Activated CD4-positive, alpha-beta T cell treated with anti-CD3 and anti-CD28 coated beads for 36 hours (primary cell): ENCODE results near the gene LRMDA. TPM values are rescaled to one million over a fixed set of nuclear protein-coding genes. Genes with fewer than 3 reads are reported as not detected.

Experiments
- ATAC-seq: fragments of 200-7000 bp; cut with Tn5 transposase; one replicate; pipeline ENCODE4 v1.10.0; 2021; ENCODE audit warnings: mild to moderate bottlenecking, moderate library complexity
- CTCF ChIA-PET: fragments of 350-600 bp; sonication (Branson Sonifier 250); formaldehyde crosslinking; loops from one replicate; lab custom pipeline; 2021; ENCODE audit warnings: antibody characterized with exemption; lab: Charles Lee
- POLR2A ChIA-PET: fragments of 350-600 bp; sonication (Branson Sonifier 250); formaldehyde crosslinking; loops from one replicate; lab custom pipeline; 2021; ENCODE audit warnings: antibody characterized with exemption, inconsistent platforms; lab: Charles Lee
- DNase-seq: peaks from one replicate; pipeline ENCODE4 v3.0.0-alpha.2; 2020
- H3K27ac Mint-ChIP-seq: one replicate; pipeline ENCODE4 v1.8.0; 2021; ENCODE audit warnings: mixed read lengths
- H3K27me3 Mint-ChIP-seq: one replicate; pipeline ENCODE4 v1.8.0; 2021; ENCODE audit warnings: mixed read lengths
- H3K36me3 Mint-ChIP-seq: one replicate; pipeline ENCODE4 v1.8.0; 2021; ENCODE audit warnings: low read depth, mixed read lengths
- H3K4me1 Mint-ChIP-seq: one replicate; pipeline ENCODE4 v1.8.0; 2021; ENCODE audit warnings: mixed read lengths
- H3K4me3 Mint-ChIP-seq: one replicate; pipeline ENCODE4 v1.8.0; 2021; ENCODE audit warnings: mild to moderate bottlenecking, moderate library complexity, mixed read lengths
- H3K9me3 Mint-ChIP-seq: one replicate; pipeline ENCODE4 v1.8.0; 2021; ENCODE audit warnings: low read depth, mixed read lengths
- intact Hi-C, 2 experiments: fragments of 100-400 bp; cut with DNase I in 1 of 2; cut with micrococcal nuclease in 1 of 2; formaldehyde crosslinking; loops; one replicate each; pipeline versions ENCODE4 v1.14.2 to v1.15.1; 2022 to 2024; cut with DNase I, micrococcal nuclease
- total RNA-seq, 2 experiments: library from RNA; stranded (reverse); gene quantifications; one replicate each; pipeline ENCODE4 v1.2.3, GENCODE V29; 2021

LRMDA gene
- total RNA-seq, 2 experiments from 2014 or later, result not detected

DNA sequence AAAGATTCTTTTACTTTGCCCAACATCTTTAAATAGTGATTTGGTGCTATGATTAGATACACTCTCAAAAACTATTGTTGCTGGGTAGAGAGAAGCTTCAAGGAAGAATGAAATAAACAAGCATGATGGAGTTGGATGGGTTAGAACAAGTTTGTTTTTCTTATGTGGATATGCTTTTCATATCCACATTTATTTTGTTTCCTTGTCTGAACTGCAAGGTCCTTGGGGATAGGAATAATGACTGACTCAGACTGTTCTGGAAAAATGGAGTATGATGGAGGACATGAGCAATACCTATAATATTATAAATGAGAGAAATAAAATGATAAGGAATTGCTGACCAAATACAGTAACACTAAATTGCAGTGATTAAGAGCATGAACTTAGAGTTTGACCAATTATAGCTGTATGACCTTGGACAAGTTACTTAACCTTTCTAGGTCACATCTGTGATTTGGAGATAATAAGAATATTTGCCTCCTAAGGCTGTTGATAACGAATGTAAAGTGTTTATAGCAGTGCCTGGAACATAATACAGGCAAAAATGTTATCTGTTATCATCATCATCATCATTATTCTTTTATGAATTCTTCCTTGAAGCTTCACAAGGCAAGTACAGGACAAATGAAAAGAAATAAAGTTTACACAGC is 847.5 kb downstream of the LRMDA start:
- peaks cover 2% of the 10 kb centered on the region for H3K27me3 Mint-ChIP-seq
- H3K27ac Mint-ChIP-seq, result no peak overlapping the region
- H3K36me3 Mint-ChIP-seq, result peaks cover 3% of the 10 kb centered on the region
- intact Hi-C loops, result no loop called here
- ATAC-seq, result no peak
- H3K4me1 Mint-ChIP-seq, result no peaks in the 10 kb centered on the region
- H3K4me3 Mint-ChIP-seq, result no peak overlapping the region
- ChIA-PET POLR2A (no interaction called here), CTCF (no interaction called here)
- DNase-seq, result no peak
- peaks cover 16% of the 10 kb centered on the region for H3K9me3 Mint-ChIP-seq

GRCh38 chr10:76281659-76282058 is 850.2 kb downstream of the LRMDA start:
- ATAC-seq, result no peak
- H3K36me3 Mint-ChIP-seq, result no peaks in the 10 kb centered on the region
- intact Hi-C loops, result no loop called here

GRCh38 chr10:76282061-76283025 is 850.9 kb downstream of the LRMDA start:
- peaks cover 2% of the 10 kb centered on the region for H3K9me3 Mint-ChIP-seq
- DNase-seq (no peak), ATAC-seq (no peak)
- H3K27me3 Mint-ChIP-seq, result peaks cover 2% of the 10 kb centered on the region
- intact Hi-C loops, result no loop called here
- POLR2A ChIA-PET, result no interaction called here
- CTCF ChIA-PET, result interaction anchor here (0.6 to 0.7 kb wide), 2 partner anchors 512 to 927 kb away, joined by 3 to 4 read pairs; no protein-coding TSS in a partner anchor
- no peaks in the 10 kb centered on the region for H3K36me3 Mint-ChIP-seq
- no peak overlapping the region for H3K4me3 Mint-ChIP-seq
- H3K4me1 Mint-ChIP-seq, result no peaks in the 10 kb centered on the region
- no peak overlapping the region for H3K27ac Mint-ChIP-seq

More at GRCh38 chr10:76281659-76282058, 850.2 kb downstream of the LRMDA start:
- ChIA-PET POLR2A (no interaction called here), CTCF (interaction anchor here (0.7 kb wide), 1 partner anchor 512 kb away, joined by 3 read pairs; no protein-coding TSS in a partner anchor)
- Mint-ChIP-seq H3K27ac (no peak overlapping the region), H3K4me1 (no peaks in the 10 kb centered on the region), H3K4me3 (no peak overlapping the region), H3K27me3 (peaks cover 2% of the 10 kb centered on the region), H3K9me3 (peaks cover 2% of the 10 kb centered on the region)
- DNase-seq, result no peak

GRCh38 chr10:76284351-76284750 is 852.9 kb downstream of the LRMDA start:
- no peaks in the 10 kb centered on the region for H3K36me3 Mint-ChIP-seq
- DNase-seq, result no peak
- no peaks in the 10 kb centered on the region for H3K9me3 Mint-ChIP-seq
- ATAC-seq, result no peak
- CTCF ChIA-PET, result no interaction called here
- no peaks in the 10 kb centered on the region for H3K4me1 Mint-ChIP-seq
- POLR2A ChIA-PET, result no interaction called here
- H3K4me3 Mint-ChIP-seq, result no peak overlapping the region
- no peak overlapping the region for H3K27ac Mint-ChIP-seq
- intact Hi-C loops, result no loop called here
- H3K27me3 Mint-ChIP-seq, result peaks cover 2% of the 10 kb centered on the region

- no peak for ATAC-seq
- H3K9me3 Mint-ChIP-seq, result no peaks in the 10 kb centered on the region
- no peak for DNase-seq
- CTCF ChIA-PET, result no interaction called here
- H3K4me3 Mint-ChIP-seq, result no peak overlapping the region
- intact Hi-C loops, result no loop called here
- POLR2A ChIA-PET, result no interaction called here
- H3K27ac Mint-ChIP-seq, result no peak overlapping the region
- H3K27me3 Mint-ChIP-seq, result peaks cover 2% of the 10 kb centered on the region
- no peaks in the 10 kb centered on the region for H3K36me3 Mint-ChIP-seq
- H3K4me1 Mint-ChIP-seq, result no peaks in the 10 kb centered on the region
These were observed 853.6 kb downstream of the LRMDA start for GRCh38 chr10:76285012-76285411.

GRCh38 chr10:76285515-76285914 is 854.1 kb downstream of the LRMDA start:
- CTCF ChIA-PET, result no interaction called here
- H3K4me1 Mint-ChIP-seq, result no peaks in the 10 kb centered on the region
- intact Hi-C loops, result no loop called here
- H3K27me3 Mint-ChIP-seq, result peaks cover 2% of the 10 kb centered on the region
- no peaks in the 10 kb centered on the region for H3K36me3 Mint-ChIP-seq
- H3K9me3 Mint-ChIP-seq, result no peaks in the 10 kb centered on the region
- POLR2A ChIA-PET, result no interaction called here
- DNase-seq (no peak), ATAC-seq (no peak)
- H3K27ac Mint-ChIP-seq, result no peak overlapping the region
- no peak overlapping the region for H3K4me3 Mint-ChIP-seq

DNA sequence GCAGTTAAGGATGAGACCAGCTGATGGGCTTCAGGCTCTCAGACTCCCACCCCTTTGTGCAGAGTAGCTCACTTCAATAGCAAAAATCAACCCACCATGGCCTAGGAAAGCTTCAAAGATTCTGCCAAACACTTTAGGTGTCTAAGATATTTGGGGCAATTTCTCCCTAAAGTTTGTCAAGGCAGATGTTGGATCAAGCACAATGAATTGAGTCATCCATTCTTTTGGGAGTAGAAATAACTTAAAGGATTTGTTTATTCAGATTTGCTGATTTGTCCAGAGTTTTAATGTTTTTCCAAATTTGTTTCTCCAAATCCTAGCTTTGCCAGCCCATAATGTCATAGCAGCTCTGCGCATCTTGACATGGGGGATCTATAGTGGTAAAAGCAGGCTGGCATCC is 855.1 kb downstream of the LRMDA start:
- H3K9me3 Mint-ChIP-seq, result no peaks in the 10 kb centered on the region
- intact Hi-C loops, result no loop called here

DNA sequence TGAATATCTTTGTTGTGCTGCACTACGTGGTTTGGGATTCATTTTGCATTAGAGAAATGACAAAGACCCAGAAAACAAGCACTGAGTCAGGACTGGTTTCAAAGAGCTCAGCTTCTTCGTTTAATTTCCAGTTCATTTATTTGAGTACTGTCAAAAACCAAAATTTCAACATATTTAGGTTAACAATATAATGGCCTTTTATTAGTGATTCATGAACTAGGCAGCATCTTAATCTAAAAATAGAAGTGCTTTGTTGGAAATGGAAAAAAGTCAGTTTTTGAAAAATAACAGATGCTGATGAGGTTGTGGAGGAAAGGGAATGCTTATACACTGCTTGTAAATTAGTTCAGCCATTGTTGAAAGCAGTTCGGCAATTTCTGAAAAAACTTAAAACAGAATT is 856.4 kb downstream of the LRMDA start:
- H3K4me1 Mint-ChIP-seq, result no peaks in the 10 kb centered on the region
- H3K36me3 Mint-ChIP-seq, result no peaks in the 10 kb centered on the region
- intact Hi-C loops, result no loop called here
- H3K9me3 Mint-ChIP-seq, result no peaks in the 10 kb centered on the region
- no peak overlapping the region for H3K27ac Mint-ChIP-seq
- no peak overlapping the region for H3K4me3 Mint-ChIP-seq
- ChIA-PET POLR2A (no interaction called here), CTCF (no interaction called here)
- peaks cover 2% of the 10 kb centered on the region for H3K27me3 Mint-ChIP-seq
- ATAC-seq (no peak), DNase-seq (no peak)

More for the DNA sequence above, 855.1 kb downstream of the LRMDA start:
- H3K4me1 Mint-ChIP-seq, result no peaks in the 10 kb centered on the region
- H3K36me3 Mint-ChIP-seq, result no peaks in the 10 kb centered on the region
- ChIA-PET CTCF (no interaction called here), POLR2A (no interaction called here)
- ATAC-seq, result no peak
- H3K4me3 Mint-ChIP-seq, result no peak overlapping the region
- H3K27ac Mint-ChIP-seq, result no peak overlapping the region
- DNase-seq, result no peak
- peaks cover 2% of the 10 kb centered on the region for H3K27me3 Mint-ChIP-seq

GRCh38 chr10:76291175-76291574 is 859.8 kb downstream of the LRMDA start:
- Mint-ChIP-seq H3K4me1 (no peaks in the 10 kb centered on the region), H3K27ac (no peak overlapping the region), H3K36me3 (no peaks in the 10 kb centered on the region), H3K27me3 (no peaks in the 10 kb centered on the region), H3K9me3 (no peaks in the 10 kb centered on the region), H3K4me3 (no peak overlapping the region)
- intact Hi-C loops, result no loop called here
- no peak for DNase-seq
- no peak for ATAC-seq
- POLR2A ChIA-PET, result no interaction called here
- CTCF ChIA-PET, result interaction anchor here (0.7 kb wide), 1 partner anchor 500 kb away, joined by 5 read pairs; no protein-coding TSS in a partner anchor

GRCh38 chr10:76291885-76292284 is 860.5 kb downstream of the LRMDA start:
- ATAC-seq, result no peak
- H3K4me3 Mint-ChIP-seq, result no peak overlapping the region
- intact Hi-C loops, result no loop called here
- no peaks in the 10 kb centered on the region for H3K9me3 Mint-ChIP-seq
- no peak for DNase-seq
- ChIA-PET CTCF (no interaction called here), POLR2A (no interaction called here)
- no peaks in the 10 kb centered on the region for H3K4me1 Mint-ChIP-seq
- no peak overlapping the region for H3K27ac Mint-ChIP-seq
- H3K36me3 Mint-ChIP-seq, result no peaks in the 10 kb centered on the region
- no peaks in the 10 kb centered on the region for H3K27me3 Mint-ChIP-seq

DNA sequence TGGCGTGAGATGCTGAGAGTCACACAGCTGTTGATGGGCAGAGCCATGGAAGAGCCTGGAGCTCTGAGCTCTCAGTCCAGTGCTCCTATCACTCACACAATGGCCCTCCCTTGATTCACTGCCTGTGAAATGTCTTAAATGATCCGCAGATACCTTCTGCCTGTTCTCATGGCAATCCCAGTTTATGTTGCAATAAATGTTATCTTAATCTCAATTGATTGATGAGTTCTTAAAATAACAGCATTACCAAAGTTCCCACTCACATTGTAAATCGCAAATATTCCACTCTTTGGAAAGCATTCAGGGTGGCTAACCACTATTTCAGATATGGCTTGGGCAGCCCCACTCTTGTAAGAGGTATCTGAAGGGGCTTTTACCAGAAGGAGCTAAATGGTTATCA is 865.5 kb downstream of the LRMDA start:
- H3K27ac Mint-ChIP-seq, result no peak overlapping the region
- intact Hi-C loops, result no loop called here
- no peaks in the 10 kb centered on the region for H3K36me3 Mint-ChIP-seq

DNA sequence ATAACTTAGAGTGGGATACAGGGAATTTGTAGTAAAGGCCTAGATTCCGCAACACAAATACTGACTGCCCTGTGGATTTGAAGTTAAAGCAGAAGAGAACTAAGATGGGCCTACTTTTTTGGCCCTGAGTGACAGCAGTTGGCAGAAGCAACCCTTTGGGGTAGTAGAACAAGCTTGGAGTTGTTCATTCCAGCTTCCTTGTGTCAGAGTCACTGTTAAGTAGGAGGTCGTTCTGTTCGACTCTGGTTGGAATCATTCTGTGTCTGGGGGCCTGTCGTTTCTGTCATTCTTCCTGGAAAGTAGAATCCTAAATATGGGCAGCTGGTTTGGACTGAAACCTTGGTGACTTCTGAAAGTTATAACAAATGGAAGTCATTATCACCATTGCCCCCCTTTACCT is 865.9 kb downstream of the LRMDA start:
- DNase-seq, result no peak
- Mint-ChIP-seq H3K4me3 (no peak overlapping the region), H3K27me3 (no peaks in the 10 kb centered on the region), H3K27ac (no peak overlapping the region), H3K36me3 (no peaks in the 10 kb centered on the region), H3K4me1 (no peaks in the 10 kb centered on the region), H3K9me3 (peaks cover 2% of the 10 kb centered on the region)
- POLR2A ChIA-PET, result no interaction called here
- intact Hi-C loops, result no loop called here
- CTCF ChIA-PET, result no interaction called here
- no peak for ATAC-seq

More for the DNA sequence above, 865.5 kb downstream of the LRMDA start:
- no peaks in the 10 kb centered on the region for H3K4me1 Mint-ChIP-seq
- CTCF ChIA-PET, result no interaction called here
- H3K27me3 Mint-ChIP-seq, result no peaks in the 10 kb centered on the region
- peaks cover 2% of the 10 kb centered on the region for H3K9me3 Mint-ChIP-seq
- no peak for DNase-seq
- ATAC-seq, result no peak
- POLR2A ChIA-PET, result no interaction called here
- no peak overlapping the region for H3K4me3 Mint-ChIP-seq
